ENCODE results near the gene WDR12.
"Not testable (repeated sequence)": the region's sequence is repeated elsewhere in the genome, so short reads cannot be mapped to it uniquely, and the experiment has no call there.

WDR12 gene

DNA sequence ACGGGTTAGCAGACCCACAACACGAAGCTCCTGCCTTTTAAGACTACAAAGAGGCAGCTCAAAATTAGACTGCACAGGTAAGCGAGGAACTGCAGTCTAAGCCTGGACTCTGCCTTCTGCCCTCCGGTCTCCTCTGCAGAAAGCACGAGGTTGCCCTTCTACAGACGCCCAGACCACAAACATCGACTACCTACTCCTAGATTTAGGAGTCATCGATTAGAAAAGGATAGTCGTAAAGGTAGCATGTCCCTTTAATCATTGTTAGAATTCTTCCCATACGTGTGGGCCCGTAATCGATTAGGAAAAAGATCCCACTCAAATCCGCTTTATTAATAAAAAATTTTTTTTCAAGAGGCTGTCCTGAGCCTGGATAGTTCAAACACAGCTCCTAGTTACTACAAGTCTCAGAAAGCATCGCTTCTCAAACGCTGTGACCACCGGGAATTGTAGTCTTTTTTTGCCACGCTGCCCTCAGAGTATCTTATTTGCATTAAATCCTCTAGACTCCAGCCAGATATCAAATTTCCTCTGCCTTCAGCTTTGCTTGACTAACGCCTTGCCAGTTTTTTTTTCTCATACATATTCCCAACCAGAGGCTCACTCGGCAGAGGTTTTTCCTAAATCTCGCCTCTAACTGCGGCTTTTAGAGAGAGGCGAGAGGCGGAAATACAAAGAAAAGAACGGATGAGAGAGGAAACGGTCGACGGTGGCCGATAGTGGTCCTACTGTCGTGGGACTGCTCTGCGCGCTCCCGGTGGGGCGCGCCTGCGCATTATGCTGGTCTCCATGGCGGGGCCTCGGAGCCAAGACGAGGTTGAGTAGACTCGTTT is at the start of gene WDR12, which contains the start of gene CARF:
Gene WDR12 (minus strand): TSS at position 162 of the 830 bp plus-strand sequence. CDS start 197 bp downstream, outside the sequence.
Gene CARF (plus strand): TSS at position 764 of the 830 bp plus-strand sequence. CDS start 29,628 bp downstream, outside the sequence.
- in situ Hi-C loops (cut with MboI; ENCODE audit: low sequenced_read_pairs) = no loop called here

- in situ Hi-C loops (cut with MboI; ENCODE audit: low sequenced_read_pairs) = no loop called here
Observed at GRCh38 chr2:202960524-202960923, 49.1 kb upstream of the WDR12 start.

DNA sequence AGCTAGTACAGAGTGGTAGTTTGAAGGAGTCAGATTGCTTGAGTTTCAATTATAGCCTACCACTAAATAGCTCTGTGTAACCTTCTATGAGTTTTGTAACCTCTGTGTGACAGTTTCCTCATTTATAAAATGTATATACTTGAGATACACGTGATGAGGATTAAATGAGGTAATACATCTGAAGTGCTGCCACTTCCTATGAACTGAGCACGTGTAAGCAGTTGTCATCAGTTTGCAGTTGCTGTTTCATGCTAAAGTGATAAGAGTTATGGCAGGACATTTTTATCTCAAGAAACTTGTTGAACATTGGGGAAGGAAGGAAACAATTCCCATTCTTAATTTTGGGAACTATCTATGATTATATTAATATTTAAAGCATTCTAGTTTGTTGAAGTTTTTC is 39.1 kb upstream of the WDR12 start:
- in situ Hi-C loops (cut with MboI; ENCODE audit: low sequenced_read_pairs) = no loop called here

GRCh38 chr2:202949333-202949732 is 37.9 kb upstream of the WDR12 start:
- in situ Hi-C loops (cut with MboI; ENCODE audit: low sequenced_read_pairs) = not testable (repeated sequence)

- in situ Hi-C loops (cut with MboI; ENCODE audit: low sequenced_read_pairs) = no loop called here
Observed at GRCh38 chr2:202945497-202945896, 34.0 kb upstream of the WDR12 start.

DNA sequence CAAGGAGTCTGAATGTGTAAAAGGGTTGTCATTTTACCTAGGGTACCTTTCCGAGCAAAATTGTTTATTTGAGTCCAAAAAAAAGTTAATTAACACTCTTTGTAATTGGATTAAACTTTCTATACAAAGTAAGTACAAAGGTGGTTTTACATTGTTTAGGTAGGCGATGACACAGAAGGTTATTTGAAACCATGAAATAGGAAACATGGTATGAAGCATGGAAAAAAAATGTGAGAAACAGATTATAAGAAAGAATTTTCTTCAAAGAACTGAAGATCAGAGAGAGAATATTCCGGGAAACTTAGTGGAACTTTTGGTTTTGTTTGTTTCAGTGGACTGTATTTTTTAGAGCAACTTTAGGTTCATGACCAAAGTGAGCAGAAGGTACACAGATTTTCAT is 33.3 kb upstream of the WDR12 start:
- in situ Hi-C loops (cut with MboI; ENCODE audit: low sequenced_read_pairs) = no loop called here

- in situ Hi-C loops (cut with MboI; ENCODE audit: low sequenced_read_pairs) = no loop called here
Observed at GRCh38 chr2:202944408-202944807, 32.9 kb upstream of the WDR12 start.

DNA sequence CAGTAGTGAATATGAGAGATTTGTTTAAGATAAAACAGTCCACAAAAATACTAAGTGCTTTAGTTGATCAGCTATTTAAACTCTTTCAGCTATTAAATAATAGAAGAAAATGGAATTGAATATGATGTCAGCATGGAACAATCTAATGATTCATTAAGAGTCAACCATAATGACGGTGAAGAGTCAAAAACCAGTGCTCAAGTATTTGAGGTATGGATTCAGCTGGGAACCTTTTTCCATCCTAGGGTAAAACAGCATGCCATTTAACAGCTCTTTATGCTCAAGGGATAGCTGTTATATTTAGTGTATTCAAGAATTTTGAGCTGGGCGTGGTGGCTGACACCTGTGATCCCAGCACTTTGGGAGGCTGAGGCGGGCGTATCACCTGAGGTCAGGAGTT is 30.3 kb upstream of the WDR12 start:
- in situ Hi-C loops (cut with MboI; ENCODE audit: low sequenced_read_pairs) = no loop called here

DNA sequence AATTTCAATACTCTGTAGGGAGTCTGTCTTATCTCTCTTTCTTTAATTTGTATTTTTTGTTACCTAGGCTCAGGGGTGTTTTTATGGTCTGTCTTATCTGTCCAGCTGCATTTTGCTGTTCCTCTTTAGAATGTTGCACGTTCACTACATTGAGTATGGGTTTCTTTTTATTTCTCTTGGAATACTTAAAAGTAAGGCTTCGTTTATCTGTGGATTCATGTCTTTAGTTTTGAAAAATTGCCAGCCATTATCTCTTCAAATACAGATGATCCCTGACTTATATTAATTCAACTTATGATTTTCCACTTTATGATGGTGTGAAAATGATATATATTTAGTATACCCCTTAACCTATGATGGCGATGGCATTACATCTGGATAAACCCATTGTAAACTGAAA is 27.5 kb upstream of the WDR12 start:
- in situ Hi-C loops (cut with MboI; ENCODE audit: low sequenced_read_pairs) = no loop called here

GRCh38 chr2:202934456-202934855 is 23.0 kb upstream of the WDR12 start:
- in situ Hi-C loops (cut with MboI; ENCODE audit: low sequenced_read_pairs) = no loop called here

DNA sequence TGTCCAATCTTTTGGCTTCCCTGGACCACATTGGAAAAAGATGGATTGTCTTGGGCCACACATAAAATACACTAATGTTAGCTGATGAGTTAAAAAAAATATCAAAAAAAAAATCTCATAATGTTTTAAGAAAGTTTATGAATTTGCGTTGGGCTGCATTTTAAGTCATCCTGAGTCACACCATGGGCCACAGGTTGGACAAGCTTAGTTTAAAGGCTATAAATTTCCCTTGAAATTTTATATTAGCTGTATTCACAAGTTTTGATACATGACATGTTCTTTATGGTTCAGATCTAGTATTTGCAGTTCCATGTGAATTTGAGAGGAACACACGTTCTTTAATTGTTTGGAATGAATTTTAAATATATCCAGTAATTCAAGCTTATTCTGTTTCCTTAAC is 22.5 kb upstream of the WDR12 start:
- in situ Hi-C loops (cut with MboI; ENCODE audit: low sequenced_read_pairs) = no loop called here

DNA sequence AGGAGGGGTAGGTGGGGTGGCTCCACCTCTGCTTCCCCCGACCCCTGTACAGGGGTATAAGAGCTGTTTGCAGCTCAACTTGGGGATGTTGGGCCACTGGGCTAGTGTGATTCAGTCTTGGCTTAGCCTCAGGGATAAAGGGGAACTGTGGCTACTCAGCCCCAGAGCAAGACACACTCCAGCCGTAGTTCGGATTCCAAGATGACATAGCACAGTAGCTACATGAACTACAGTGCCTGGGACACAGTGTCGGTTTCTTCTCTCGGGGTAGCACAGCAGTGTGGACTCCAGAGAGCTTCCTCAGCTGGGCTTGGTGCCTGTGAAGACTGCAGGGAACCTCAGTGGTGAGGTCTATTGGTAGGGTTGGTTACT is 21.7 kb upstream of the WDR12 start:
- in situ Hi-C loops (cut with MboI; ENCODE audit: low sequenced_read_pairs) = no loop called here

GRCh38 chr2:202932425-202933138 is 21.1 kb upstream of the WDR12 start:
- in situ Hi-C loops (cut with MboI; ENCODE audit: low sequenced_read_pairs) = no loop called here

DNA sequence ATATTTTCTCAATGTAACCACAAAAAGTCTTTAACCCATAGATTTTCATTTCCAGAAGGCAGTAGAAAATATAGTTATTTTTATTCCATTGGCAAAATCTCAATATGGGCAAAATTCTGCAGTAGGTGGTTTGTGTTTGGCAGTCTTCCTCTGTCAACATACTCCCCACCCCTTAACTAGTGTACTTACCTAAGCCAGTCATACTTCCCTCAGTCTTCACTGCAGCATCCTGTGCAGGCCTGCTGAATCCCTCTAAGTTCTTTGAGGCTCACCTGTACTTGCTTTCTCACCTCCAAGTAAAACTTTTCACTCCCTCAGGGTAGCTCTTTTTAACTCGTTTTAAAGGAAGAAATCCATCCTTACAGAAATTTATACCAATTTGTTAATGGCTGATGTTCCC is 7.4 kb upstream of the WDR12 start:
- in situ Hi-C loops (cut with MboI; ENCODE audit: low sequenced_read_pairs) = no loop called here

DNA sequence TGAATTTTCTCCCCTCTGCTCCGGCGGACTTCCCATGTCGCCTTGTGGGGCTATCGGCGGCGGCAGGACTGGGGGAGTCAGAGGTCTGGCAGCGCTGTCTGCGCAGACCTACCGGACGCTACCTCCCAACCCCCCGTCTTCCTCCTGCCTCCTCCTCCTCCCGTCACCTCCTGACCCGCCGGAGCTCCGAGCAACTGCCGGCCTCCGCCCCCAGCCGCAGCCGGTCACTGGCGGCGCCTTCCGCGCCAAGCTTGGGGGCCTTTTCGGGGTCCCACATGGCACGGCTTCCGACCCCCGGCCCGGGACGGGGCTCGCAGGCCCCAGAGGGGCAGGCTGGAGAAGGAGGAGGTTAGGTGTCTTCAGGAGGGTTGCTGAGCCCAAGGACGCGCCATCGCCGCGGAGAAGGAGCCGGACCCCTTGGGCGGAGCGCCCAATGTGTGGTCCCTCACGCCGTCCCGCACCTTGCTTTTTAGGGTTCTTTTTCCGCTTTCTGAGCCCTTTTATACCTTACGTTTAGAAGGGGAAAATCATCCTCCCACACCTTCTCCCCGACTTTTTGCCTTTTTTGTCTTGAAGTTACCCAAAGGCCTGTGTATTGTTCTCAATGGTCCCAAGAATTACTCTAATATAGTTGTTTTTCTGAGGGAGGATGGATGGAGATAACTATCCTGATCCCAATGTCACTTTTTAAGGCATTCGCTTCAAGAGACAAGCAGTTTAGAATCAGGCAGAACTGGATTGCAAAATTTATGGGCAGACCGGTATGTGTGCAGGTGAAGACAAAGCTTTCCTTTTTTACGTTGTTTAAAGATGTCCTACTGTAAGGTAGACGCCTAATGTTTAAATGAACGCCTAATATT is 1.1 kb upstream of the WDR12 start:
- in situ Hi-C loops (cut with MboI; ENCODE audit: low sequenced_read_pairs) = not testable (repeated sequence)

- in situ Hi-C loops (cut with MboI; ENCODE audit: low sequenced_read_pairs) = no loop called here
Observed at GRCh38 chr2:202911203-202911511, 316 bp downstream of the WDR12 start.

- in situ Hi-C loops (cut with MboI; ENCODE audit: low sequenced_read_pairs) = no loop called here
Observed at GRCh38 chr2:202910698-202911097, 775 bp downstream of the WDR12 start.

- in situ Hi-C loops (cut with MboI; ENCODE audit: low sequenced_read_pairs) = not testable (repeated sequence)
Observed at GRCh38 chr2:202910250-202910649, 1.2 kb downstream of the WDR12 start.

GRCh38 chr2:202909394-202910192 is 1.9 kb downstream of the WDR12 start:
- in situ Hi-C loops (cut with MboI; ENCODE audit: low sequenced_read_pairs) = no loop called here

GRCh38 chr2:202908186-202908585 is 3.3 kb downstream of the WDR12 start:
- in situ Hi-C loops (cut with MboI; ENCODE audit: low sequenced_read_pairs) = no loop called here

- in situ Hi-C loops (cut with MboI; ENCODE audit: low sequenced_read_pairs) = not testable (repeated sequence)
Observed at GRCh38 chr2:202905507-202905906, 6.0 kb downstream of the WDR12 start.

Data from HL-60/S4 treated with phorbol 12-myristate 13-acetate at 8.2 ng/mL for 4 days and 3 days (cell line).